Duodenal mucosa (tissue), 2 donors: ENCODE measurements around the gene PCDHA9.
"Not testable (repeated sequence)": the region's sequence is repeated elsewhere in the genome, so short reads cannot be mapped to it uniquely, and the experiment has no call there.

Experiments used
- H3K27ac ChIP-seq: one replicate; pipeline ENCODE4 v1.7.0; 2013; ENCODE audit warnings: low read depth, low read length
- H3K27me3 ChIP-seq, 2 donors: one replicate each; pipeline ENCODE4 v1.7.0; 2013; ENCODE audit warnings: low read length in 2 of 2, control low read depth in 1 of 2; ENCODE audit not compliant: insufficient read depth in 2 of 2, control insufficient read depth in 1 of 2
- H3K36me3 ChIP-seq, 2 donors: one replicate each; pipeline ENCODE4 v1.7.0; 2013; ENCODE audit warnings: low read length in 2 of 2, control low read depth in 1 of 2; ENCODE audit not compliant: insufficient read depth in 2 of 2, control insufficient read depth in 1 of 2
- H3K4me1 ChIP-seq, 2 donors: one replicate each; pipeline ENCODE4 v1.7.0; 2013; ENCODE audit warnings: low read length in 2 of 2, control low read depth in 1 of 2; ENCODE audit not compliant: insufficient read depth in 2 of 2, control insufficient read depth in 1 of 2
- H3K4me3 ChIP-seq, 2 donors: one replicate each; pipeline ENCODE4 v1.7.0; 2013; ENCODE audit warnings: low read length in 2 of 2, low read depth in 1 of 2
- H3K9ac ChIP-seq, 2 donors: one replicate each; pipeline ENCODE4 v1.7.0; 2013; ENCODE audit warnings: low read length in 2 of 2, low read depth in 1 of 2
- H3K9me3 ChIP-seq, 2 donors: one replicate each; pipeline ENCODE4 v1.7.0; 2013; ENCODE audit warnings: low read length in 2 of 2, control low read depth in 1 of 2; ENCODE audit not compliant: control insufficient read depth in 1 of 2

Gene PCDHA9

DNA sequence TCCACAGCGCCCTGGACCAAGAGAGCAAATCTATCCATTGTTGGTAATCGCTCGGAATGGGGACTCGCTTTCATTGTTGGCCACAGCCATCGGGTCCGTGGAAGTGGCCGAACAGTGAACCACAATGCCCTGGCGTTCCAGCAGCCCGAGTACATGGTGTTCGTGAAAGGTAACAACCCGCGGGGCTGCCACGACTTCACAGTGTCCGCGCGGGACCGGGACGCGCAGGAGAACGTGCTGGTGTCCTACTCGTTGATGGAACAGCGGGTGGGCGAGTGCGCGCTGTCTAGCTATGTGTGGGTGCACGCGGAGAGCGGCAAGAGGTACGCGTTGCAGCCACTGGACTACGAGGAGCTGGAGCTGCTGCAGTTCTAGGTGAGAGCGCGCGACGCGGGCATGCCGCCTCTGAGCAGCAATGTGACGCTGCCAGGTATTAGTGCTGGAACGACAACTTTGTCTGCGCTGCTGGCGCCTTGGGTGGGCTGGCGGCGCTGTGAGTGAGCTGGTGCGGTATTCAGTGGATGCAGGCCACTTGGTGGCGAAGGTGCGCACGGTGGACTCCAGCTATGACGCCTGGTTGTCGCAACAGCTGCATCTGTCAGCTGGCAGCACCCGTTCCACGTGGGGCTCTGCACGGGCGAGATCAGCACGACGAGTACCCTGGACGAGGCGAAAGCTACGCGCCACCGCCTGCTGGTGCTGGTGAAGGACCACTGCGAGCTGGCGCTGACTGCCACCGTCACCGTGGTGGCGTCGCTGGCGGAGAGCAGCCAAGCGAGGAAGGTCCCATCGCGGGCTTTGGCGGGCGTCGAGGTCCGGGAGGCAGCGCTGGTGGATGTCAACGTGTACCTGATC is 14.5 kb downstream of the PCDHA9 start:
- H3K36me3 ChIP-seq, result no peaks in the 10 kb centered on the region
- no peak overlapping the region for H3K4me3 ChIP-seq
- H3K27ac ChIP-seq, result no peak overlapping the region
- H3K9ac ChIP-seq, result no peak overlapping the region
- no peaks in the 10 kb centered on the region for H3K27me3 ChIP-seq
- H3K4me1 ChIP-seq, result no peaks in the 10 kb centered on the region
- peaks cover 17 to 21% of the 10 kb centered on the region in 2 donors for H3K9me3 ChIP-seq

DNA sequence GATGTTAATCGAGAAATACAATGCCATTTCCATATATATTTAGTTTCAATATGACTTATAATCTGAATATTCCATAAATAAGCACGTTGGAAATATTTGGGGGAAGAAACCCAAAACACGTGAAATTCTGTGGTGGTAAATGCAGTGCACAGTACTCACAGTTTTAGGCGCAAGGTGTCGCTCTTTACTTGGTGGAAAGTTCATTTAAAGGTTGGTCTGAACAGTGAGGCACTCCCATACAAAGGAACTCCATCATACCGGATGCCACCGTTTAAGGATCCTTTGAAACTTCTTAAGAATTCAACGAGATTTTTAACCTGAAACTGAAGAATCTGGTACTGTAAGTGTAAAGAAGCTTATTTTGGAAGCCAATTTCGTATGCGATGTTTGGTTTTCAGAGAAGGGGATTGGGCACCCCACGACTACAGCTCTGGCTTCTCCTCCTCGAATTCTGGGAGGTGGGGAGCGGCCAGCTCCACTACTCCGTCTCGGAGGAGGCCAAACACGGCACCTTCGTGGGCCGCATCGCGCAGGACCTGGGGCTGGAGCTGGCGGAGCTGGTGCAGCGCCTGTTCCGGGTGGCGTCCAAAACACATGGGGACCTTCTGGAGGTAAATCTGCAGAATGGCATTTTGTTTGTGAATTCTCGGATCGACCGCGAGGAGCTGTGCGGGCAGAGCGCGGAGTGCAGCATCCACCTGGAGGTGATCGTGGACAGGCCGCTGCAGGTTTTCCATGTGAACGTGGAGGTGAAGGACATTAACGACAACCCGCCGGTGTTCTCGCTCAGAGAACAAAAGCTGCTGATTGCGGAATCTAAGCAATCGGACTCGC is 20.8 kb downstream of the PCDHA9 start, which contains the start of gene PCDHA11:
Gene PCDHA11, plus strand, starts transcription at position 237 of the 834 bp plus-strand sequence. Its CDS starts 147 bp downstream, at position 384.
- peak within 1 kb of the TSS in 1 of 2 donors; percentile 14 for H3K4me3 ChIP-seq

DNA sequence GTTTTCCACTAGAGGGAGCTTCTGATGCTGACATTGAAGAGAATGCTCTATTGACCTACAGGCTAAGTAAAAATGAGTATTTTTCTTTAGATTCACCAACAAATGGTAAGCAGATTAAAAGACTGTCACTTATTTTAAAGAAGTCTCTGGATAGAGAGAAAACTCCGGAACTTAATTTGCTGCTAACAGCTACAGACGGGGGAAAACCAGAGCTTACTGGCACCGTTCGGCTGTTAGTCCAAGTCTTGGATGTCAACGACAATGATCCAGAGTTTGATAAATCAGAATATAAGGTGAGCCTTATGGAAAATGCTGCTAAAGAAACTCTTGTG is 21.3 kb downstream of the PCDHA9 start:
- Histone ChIP-seq H3K27me3 (no peaks in the 10 kb centered on the region), H3K4me1 (no peaks in the 10 kb centered on the region), H3K4me3 (no peak overlapping the region)

More for the DNA sequence above, 20.8 kb downstream of the PCDHA9 start, which contains the start of gene PCDHA11:
- H3K36me3 ChIP-seq, result no peaks in the 10 kb centered on the region
- H3K27ac ChIP-seq, result no peak within 1 kb of the TSS
- no peaks in the 10 kb centered on the region for H3K27me3 ChIP-seq
- no peaks in the 10 kb centered on the region for H3K4me1 ChIP-seq
- no peak within 1 kb of the TSS for H3K9ac ChIP-seq
- H3K9me3 ChIP-seq, result peaks cover 6 to 22% of the 10 kb centered on the region in 2 donors

DNA sequence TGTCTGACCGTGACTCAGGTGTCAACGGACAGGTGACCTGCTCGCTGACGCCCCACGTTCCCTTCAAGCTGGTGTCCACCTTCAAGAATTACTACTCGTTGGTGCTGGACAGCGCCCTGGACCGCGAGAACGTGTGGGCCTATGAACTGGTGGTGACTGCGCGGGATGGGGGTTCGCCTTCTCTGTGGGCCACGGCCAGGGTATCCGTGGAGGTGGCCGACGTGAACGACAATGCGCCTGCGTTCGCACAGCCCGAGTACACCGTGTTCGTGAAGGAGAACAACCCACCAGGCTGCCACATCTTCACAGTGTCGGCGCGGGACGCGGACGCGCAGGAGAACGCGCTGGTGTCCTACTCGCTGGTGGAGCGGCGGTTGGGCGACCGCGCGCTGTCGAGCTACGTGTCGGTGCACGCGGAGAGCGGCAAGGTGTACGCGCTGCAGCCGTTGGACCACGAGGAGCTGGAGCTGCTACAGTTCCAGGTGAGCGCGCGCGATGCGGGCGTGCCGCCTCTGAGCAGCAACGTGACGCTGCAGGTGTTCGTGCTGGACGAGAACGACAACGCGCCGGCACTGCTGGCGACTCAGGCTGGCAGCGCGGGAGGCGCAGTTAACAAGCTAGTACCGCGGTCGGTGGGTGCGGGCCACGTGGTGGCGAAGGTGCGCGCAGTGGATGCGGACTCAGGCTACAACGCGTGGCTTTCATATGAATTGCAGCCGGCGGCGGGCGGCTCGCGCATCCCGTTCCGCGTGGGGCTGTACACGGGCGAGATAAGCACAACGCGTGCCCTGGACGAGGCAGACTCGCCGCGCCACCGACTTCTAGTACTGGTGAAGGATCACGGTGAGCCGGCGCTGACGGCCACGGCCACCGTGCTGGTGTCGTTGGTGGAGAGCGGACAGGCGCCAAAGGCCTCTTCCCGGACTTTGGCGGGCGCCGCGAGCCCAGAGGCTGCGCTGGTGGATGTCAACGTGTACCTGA is 22.3 kb downstream of the PCDHA9 start:
- no peaks in the 10 kb centered on the region for H3K36me3 ChIP-seq
- no peaks in the 10 kb centered on the region for H3K27me3 ChIP-seq
- H3K4me1 ChIP-seq, result no peaks in the 10 kb centered on the region
- no peak overlapping the region for H3K4me3 ChIP-seq
- no peak overlapping the region for H3K9ac ChIP-seq
- no peak overlapping the region for H3K27ac ChIP-seq
- H3K9me3 ChIP-seq, result peaks cover 6 to 22% of the 10 kb centered on the region in 2 donors

More for the DNA sequence above, 21.3 kb downstream of the PCDHA9 start:
- Histone ChIP-seq H3K27ac (no peak overlapping the region), H3K9me3 (peaks cover 6 to 22% of the 10 kb centered on the region in 2 donors), H3K9ac (no peak overlapping the region), H3K36me3 (no peaks in the 10 kb centered on the region)

DNA sequence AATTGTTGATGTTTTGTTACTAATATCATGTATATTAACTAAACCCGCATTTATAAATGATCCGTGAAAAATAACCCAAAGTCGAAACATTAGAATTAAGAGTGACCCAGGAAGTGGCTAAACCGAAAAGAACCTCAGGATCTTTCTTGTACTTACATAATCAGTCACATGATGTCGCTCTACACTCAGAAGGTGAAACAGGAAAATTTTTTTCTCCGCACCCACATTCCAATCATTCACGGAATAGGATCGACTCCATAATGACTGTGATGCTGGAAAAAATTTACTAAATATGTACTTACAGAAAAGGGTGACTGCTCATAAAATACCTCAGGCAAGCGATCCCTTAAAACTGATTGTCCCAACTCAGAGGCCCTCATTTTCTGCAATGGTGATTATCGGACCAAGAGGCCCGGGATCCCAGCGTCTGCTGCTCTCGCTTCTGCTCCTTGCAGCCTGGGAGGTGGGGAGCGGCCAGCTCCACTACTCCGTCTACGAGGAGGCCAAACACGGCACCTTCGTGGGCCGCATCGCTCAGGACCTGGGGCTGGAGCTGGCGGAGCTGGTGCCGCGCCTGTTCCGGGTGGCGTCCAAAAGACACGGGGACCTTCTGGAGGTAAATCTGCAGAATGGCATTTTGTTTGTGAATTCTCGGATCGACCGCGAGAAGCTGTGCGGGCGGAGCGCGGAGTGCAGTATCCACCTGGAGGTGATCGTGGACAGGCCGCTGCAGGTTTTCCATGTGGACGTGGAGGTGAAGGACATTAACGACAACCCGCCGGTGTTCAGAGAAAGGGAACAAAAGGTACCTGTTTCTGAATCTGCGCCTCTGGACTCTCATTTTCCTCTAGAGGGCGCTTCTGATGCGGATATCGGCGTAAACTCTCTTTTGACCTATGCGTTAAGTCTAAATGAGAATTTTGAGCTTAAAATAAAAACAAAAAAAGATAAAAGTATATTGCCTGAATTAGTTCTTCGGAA is 27.2 kb downstream of the PCDHA9 start, which contains the start of gene PCDHA12:
Gene PCDHA12, plus strand, starts transcription at position 224 of the 981 bp plus-strand sequence. Its CDS starts 165 bp downstream, at position 389.
- Histone ChIP-seq H3K4me1 (no peaks in the 10 kb centered on the region), H3K27me3 (no peaks in the 10 kb centered on the region), H3K27ac (no peak within 1 kb of the TSS), H3K36me3 (no peaks in the 10 kb centered on the region), H3K9ac (no peak within 1 kb of the TSS), H3K4me3 (no peak within 1 kb of the TSS), H3K9me3 (peaks cover 8 to 19% of the 10 kb centered on the region in 2 donors)

DNA sequence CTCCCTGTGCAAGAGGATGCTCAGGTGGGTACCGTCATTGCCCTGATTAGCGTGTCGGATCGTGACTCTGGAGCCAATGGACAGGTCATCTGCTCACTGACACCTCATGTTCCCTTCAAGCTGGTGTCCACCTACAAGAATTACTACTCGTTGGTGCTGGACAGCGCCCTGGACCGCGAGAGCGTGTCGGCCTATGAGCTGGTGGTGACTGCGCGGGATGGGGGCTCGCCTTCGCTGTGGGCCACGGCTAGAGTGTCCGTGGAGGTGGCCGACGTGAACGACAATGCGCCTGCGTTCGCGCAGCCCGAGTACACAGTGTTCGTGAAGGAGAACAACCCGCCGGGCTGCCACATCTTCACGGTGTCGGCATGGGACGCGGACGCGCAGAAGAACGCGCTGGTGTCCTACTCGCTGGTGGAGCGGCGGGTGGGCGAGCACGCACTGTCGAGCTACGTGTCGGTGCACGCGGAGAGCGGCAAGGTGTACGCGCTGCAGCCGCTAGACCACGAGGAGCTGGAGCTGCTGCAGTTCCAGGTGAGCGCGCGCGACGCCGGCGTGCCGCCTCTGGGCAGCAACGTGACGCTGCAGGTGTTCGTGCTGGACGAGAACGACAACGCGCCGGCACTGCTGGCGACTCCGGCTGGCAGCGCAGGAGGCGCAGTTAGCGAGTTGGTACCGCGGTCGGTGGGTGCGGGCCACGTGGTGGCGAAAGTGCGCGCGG is 28.5 kb downstream of the PCDHA9 start:
- H3K9me3 ChIP-seq, result peaks cover 8 to 17% of the 10 kb centered on the region in 2 donors
- H3K27me3 ChIP-seq, H3K4me3 ChIP-seq: not testable (repeated sequence)

DNA sequence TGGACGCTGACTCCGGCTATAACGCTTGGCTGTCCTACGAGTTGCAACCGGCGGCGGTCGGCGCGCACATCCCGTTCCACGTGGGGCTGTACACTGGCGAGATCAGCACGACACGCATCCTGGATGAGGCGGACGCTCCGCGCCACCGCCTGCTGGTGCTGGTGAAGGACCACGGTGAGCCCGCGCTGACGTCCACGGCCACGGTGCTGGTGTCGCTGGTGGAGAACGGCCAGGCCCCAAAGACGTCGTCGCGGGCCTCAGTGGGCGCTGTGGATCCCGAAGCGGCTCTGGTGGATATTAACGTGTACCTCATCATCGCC is 29.0 kb downstream of the PCDHA9 start:
- H3K9ac ChIP-seq, result no peak overlapping the region
- H3K4me1 ChIP-seq, result no peaks in the 10 kb centered on the region
- no peak overlapping the region for H3K27ac ChIP-seq
- no peak overlapping the region for H3K4me3 ChIP-seq
- peaks cover 8 to 22% of the 10 kb centered on the region in 2 donors for H3K9me3 ChIP-seq
- H3K27me3 ChIP-seq, result no peaks in the 10 kb centered on the region
- no peaks in the 10 kb centered on the region for H3K36me3 ChIP-seq

More for the DNA sequence above, 28.5 kb downstream of the PCDHA9 start:
- H3K27ac ChIP-seq, H3K9ac ChIP-seq, H3K4me1 ChIP-seq, H3K36me3 ChIP-seq: not testable (repeated sequence)

DNA sequence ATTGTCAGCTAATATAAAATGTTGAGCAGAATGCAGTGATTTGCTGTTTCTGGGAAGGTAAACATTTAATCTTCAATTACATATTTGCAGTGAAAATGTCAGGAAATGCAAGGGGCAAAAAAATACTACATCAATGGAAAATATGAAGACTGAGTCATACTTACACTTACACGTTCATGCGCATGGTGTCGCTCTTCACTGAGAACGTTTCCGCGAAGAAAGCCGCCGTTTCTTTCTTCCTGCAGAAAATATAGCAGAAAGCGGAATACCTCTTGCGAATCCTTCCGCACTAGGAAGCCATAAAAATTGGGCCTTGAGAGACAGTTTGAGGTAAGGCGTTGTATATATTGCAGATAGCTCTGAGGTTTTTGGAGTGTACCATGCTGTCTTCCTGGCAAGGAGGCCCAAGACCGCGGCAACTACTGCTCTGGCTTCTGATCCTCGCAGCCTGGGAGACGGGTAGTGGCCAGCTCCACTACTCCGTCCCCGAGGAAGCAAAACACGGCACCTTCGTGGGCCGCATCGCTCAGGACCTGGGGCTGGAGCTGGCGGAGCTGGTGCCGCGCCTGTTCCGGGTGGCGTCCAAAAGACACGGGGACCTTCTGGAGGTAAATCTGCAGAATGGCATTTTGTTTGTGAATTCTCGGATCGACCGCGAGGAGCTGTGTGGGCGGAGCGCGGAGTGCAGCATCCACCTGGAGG is 33.9 kb downstream of the PCDHA9 start, which contains the start of gene PCDHA13:
Gene PCDHA13, plus strand, starts transcription at position 236 of the 702 bp plus-strand sequence. Its CDS starts 145 bp downstream, at position 381.
- Histone ChIP-seq H3K9ac (no peak within 1 kb of the TSS), H3K36me3 (no peaks in the 10 kb centered on the region), H3K27me3 (no peaks in the 10 kb centered on the region), H3K9me3 (peaks cover 16 to 32% of the 10 kb centered on the region in 2 donors), H3K27ac (no peak within 1 kb of the TSS), H3K4me1 (no peaks in the 10 kb centered on the region), H3K4me3 (peak within 1 kb of the TSS in 1 of 2 donors; percentile 33)
